Lower leg skin (tissue), 4 donors: ENCODE data around the gene BRICD5. TPM values are rescaled to one million over a fixed set of nuclear protein-coding genes. Genes with fewer than 3 reads are reported as not detected.

Experiments
- DNase-seq, 2 donors: peaks; one replicate each; pipeline ENCODE4 v3.0.0-alpha.2; 2019; ENCODE audit warnings: low spot score in 2 of 2
- H3K4me3 ChIP-seq: fragments of 200-600 bp; sonication (generic); 2 replicates; pipeline ENCODE4 v1.5.1; 2017; ENCODE audit warnings: mild to moderate bottlenecking, low read depth; ENCODE audit not compliant: poor library complexity, severe bottlenecking
- CTCF ChIP-seq, 3 donors: fragments of 450-650 bp; IDR thresholded peaks; one replicate each; pipeline ENCODE4 v1.5.1; 2016; ENCODE audit warnings: antibody characterized with exemption in 3 of 3, mild to moderate bottlenecking in 3 of 3, moderate library complexity in 2 of 3
- POLR2A ChIP-seq, 2 donors: fragments of 450-650 bp; IDR thresholded peaks; one replicate each; pipeline ENCODE4 v1.6.1; 2016 to 2017; ENCODE audit warnings: antibody characterized with exemption in 2 of 2, mild to moderate bottlenecking in 1 of 2, moderate library complexity in 1 of 2
- WGBS, 2 donors: methylation state at CpG; one replicate each; pipeline ENCODE4 v1.1.5; 2018; 5-methylcytosine and 5-hydroxymethylcytosine counted together
- intact Hi-C: fragments of 100-400 bp; cut with DNase I; formaldehyde crosslinking; loops from one replicate; pipeline ENCODE4 v1.15.0; 2023; ENCODE audit warnings: low total_unique reads
- total RNA-seq, 4 donors: library from RNA; depleted of rRNA; stranded (reverse); fragments of >200 nt; gene quantifications; one replicate each; pipeline ENCODE4 v1.1.0, GENCODE V29; 2016

BRICD5 gene
- total RNA-seq, 4 donors from 2014 or later: 2.3 to 6.2 (median 2.5) TPM

- TF ChIP-seq CTCF (IDR thresholded peaks at IDR 0.05) (no peak), POLR2A (IDR thresholded peaks at IDR 0.05) (no peak)
- DNase-seq: no peak
- WGBS, 2 donors: 88 to 95% methylated on average over 16 to 26 of the region's 28 CpGs
- H3K4me3 ChIP-seq: no peak overlapping the region
- intact Hi-C loops: loop anchor here (10.0 kb wide), 1 partner anchor 270 kb away; no protein-coding TSS in a partner anchor
Observed at GRCh38 chr16:2235234-2235651, 24.6 kb upstream of the BRICD5 start.

- 92 to 94% methylated on average over 15 to 18 of the region's 18 CpGs for WGBS, 2 donors
- no peak for TF ChIP-seq POLR2A (IDR thresholded peaks at IDR 0.05)
- TF ChIP-seq CTCF (IDR thresholded peaks at IDR 0.05): no peak
- intact Hi-C loops: loop anchor here (10.0 kb wide), 1 partner anchor 270 kb away; no protein-coding TSS in a partner anchor
- H3K4me3 ChIP-seq: no peak overlapping the region
- DNase-seq: no peak
Observed at GRCh38 chr16:2234813-2235170, 24.1 kb upstream of the BRICD5 start.

- no peak for DNase-seq
- TF ChIP-seq CTCF (IDR thresholded peaks at IDR 0.05): no peak
- WGBS, 2 donors: 95% methylated on average over 30 to 49 of the region's 51 CpGs
- no peak overlapping the region for H3K4me3 ChIP-seq
- intact Hi-C loops: loop anchor here (10.0 kb wide), 1 partner anchor 271 kb away; no protein-coding TSS in a partner anchor
Observed at GRCh38 chr16:2233872-2234812, 23.5 kb upstream of the BRICD5 start.

GRCh38 chr16:2233046-2233775, 22.5 kb upstream of the BRICD5 start:
- WGBS, 2 donors: 85 to 91% methylated on average over 12 to 16 of the region's 28 CpGs
- intact Hi-C loops: loop anchor here (10.0 kb wide), 1 partner anchor 272 kb away; no protein-coding TSS in a partner anchor
- H3K4me3 ChIP-seq: no peak overlapping the region
- DNase-seq: no peak
- TF ChIP-seq POLR2A (IDR thresholded peaks at IDR 0.05) (no peak), CTCF (IDR thresholded peaks at IDR 0.05) (no peak)

GRCh38 chr16:2232094-2232990, 21.7 kb upstream of the BRICD5 start:
- TF ChIP-seq POLR2A (IDR thresholded peaks at IDR 0.05) (no peak), CTCF (IDR thresholded peaks at IDR 0.05) (no peak)
- DNase-seq: no peak
- H3K4me3 ChIP-seq: no peak overlapping the region
- WGBS, 2 donors: 86 to 90% methylated on average over 30 to 41 of the region's 41 CpGs
- intact Hi-C loops: loop anchor here (10.0 kb wide), 1 partner anchor 272 kb away; no protein-coding TSS in a partner anchor
